ENCODE results near the gene UGT1A8.

Gene UGT1A8

GRCh38 chr2:233822101-233822771 lies 204.8 kb downstream of the UGT1A8 start:
- DNase-seq, result no peak

Measured in activated CD4-positive, alpha-beta T cell treated with anti-CD3 and anti-CD28 coated beads, Interleukin-2, amount 50 U/mL, for 16 hours (primary cell).